Measurements from ENCODE around the gene N4BP2. TPM values are rescaled to one million over a fixed set of nuclear protein-coding genes. Genes with fewer than 3 reads are reported as not detected.
"Not testable (repeated sequence)": the region's sequence is repeated elsewhere in the genome, so short reads cannot be mapped to it uniquely, and the experiment has no call there.

Gene N4BP2
- total and polyA plus RNA-seq, 2 experiments from 2014 or later: 11.2 to 28.8 TPM

DNA sequence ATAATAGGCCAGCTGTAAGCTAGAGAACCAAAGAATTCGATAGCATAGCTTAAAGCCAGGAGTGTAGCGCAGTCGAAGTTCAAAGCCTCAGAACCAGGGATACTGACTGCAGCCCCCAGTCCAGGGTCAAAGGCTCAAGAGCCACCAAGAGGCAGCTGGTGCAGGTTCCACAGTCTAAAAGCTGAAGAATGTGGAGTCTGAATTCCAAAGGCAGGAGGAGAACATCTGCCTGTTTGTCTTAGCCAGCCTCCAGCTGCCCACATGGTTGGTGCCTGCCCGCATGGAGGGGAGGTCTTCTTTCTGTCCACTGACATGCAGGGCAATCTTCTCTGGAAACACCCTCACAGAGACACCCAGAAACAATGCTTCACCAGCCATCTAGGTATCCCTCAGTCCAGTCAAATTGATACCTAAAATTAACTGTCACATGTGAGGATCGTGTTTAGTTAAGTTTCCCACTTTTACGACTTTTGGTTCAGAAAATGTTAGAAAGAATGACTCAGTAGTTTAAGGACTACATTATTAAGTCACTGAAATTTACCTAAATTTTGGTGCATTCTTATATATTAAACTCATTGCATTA lies 87.4 kb downstream of the N4BP2 start:
- H3K9me3 ChIP-seq (ENCODE audit: low read depth): no peaks in the 10 kb centered on the region
- H3K36me3 ChIP-seq (replicated peaks; ENCODE audit: insufficient read depth, low read depth): no peaks in the 10 kb centered on the region
- TF ChIP-seq EZH2phosphoT487 (IDR thresholded peaks at IDR 0.05; ENCODE audit: low read depth, severe bottlenecking, unreplicated experiment): no peak
- no peak for TF ChIP-seq EZH2 (IDR thresholded peaks at IDR 0.05; ENCODE audit: borderline replicate concordance)
- TF ChIP-seq, protein P1, sequence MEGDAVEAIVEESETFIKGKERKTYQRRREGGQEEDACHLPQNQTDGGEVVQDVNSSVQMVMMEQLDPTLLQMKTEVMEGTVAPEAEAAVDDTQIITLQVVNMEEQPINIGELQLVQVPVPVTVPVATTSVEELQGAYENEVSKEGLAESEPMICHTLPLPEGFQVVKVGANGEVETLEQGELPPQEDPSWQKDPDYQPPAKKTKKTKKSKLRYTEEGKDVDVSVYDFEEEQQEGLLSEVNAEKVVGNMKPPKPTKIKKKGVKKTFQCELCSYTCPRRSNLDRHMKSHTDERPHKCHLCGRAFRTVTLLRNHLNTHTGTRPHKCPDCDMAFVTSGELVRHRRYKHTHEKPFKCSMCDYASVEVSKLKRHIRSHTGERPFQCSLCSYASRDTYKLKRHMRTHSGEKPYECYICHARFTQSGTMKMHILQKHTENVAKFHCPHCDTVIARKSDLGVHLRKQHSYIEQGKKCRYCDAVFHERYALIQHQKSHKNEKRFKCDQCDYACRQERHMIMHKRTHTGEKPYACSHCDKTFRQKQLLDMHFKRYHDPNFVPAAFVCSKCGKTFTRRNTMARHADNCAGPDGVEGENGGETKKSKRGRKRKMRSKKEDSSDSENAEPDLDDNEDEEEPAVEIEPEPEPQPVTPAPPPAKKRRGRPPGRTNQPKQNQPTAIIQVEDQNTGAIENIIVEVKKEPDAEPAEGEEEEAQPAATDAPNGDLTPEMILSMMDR (IDR thresholded peaks at IDR 0.05; ENCODE audit: poor library complexity): no peak
- H3K27ac ChIP-seq: no peak overlapping the region
- H3K9me2 ChIP-seq (replicated peaks; ENCODE audit: insufficient read depth): no peaks in the 10 kb centered on the region
- H3K4me1 ChIP-seq (ENCODE audit: insufficient read depth): no peaks in the 10 kb centered on the region
- 91% methylated on average over 6 of the region's 6 CpGs for WGBS (ENCODE audit: low lambda C conversion rate, missing lambda C conversion rate)
- no peak overlapping the region for H2AFZ ChIP-seq
- H3K79me2 ChIP-seq: no peaks in the 10 kb centered on the region
- H4K20me1 ChIP-seq (ENCODE audit: insufficient read depth, poor library complexity, severe bottlenecking): no peaks in the 10 kb centered on the region
- H3K4me2 ChIP-seq: no peak overlapping the region
- no peak overlapping the region for H3K4me3 ChIP-seq
- H3K27me3 ChIP-seq: no peaks in the 10 kb centered on the region
- no peak for DNase-seq (ENCODE audit: low spot score)

- Histone ChIP-seq H3K36me3 (replicated peaks; ENCODE audit: insufficient read depth, low read depth) (no peaks in the 10 kb centered on the region), H3K4me3 (no peak overlapping the region), H3K79me2 (no peaks in the 10 kb centered on the region), H3K4me1 (ENCODE audit: insufficient read depth) (no peaks in the 10 kb centered on the region), H3K9me2 (replicated peaks; ENCODE audit: insufficient read depth) (no peaks in the 10 kb centered on the region), H2AFZ (no peak overlapping the region), H3K27me3 (no peaks in the 10 kb centered on the region), H3K9me3 (ENCODE audit: low read depth) (no peaks in the 10 kb centered on the region), H3K4me2 (no peak overlapping the region), H4K20me1 (ENCODE audit: insufficient read depth, poor library complexity, severe bottlenecking) (no peaks in the 10 kb centered on the region), H3K27ac (no peak overlapping the region)
- TF ChIP-seq EZH2phosphoT487 (IDR thresholded peaks at IDR 0.05; ENCODE audit: low read depth, severe bottlenecking, unreplicated experiment): no peak
- no peak for TF ChIP-seq EZH2 (IDR thresholded peaks at IDR 0.05; ENCODE audit: borderline replicate concordance)
- TF ChIP-seq, protein P1 (IDR thresholded peaks at IDR 0.05; ENCODE audit: poor library complexity): no peak
- 68% methylated on average over 2 of the region's 2 CpGs for WGBS (ENCODE audit: low lambda C conversion rate, missing lambda C conversion rate)
- DNase-seq (ENCODE audit: low spot score): no peak
Measured at GRCh38 chr4:40144716-40145115, 88.1 kb downstream of the N4BP2 start.

GRCh38 chr4:40147490-40147889 lies 90.8 kb downstream of the N4BP2 start:
- 100% methylated on average over 8 of the region's 31 CpGs for WGBS (ENCODE audit: low lambda C conversion rate, missing lambda C conversion rate)
- not testable (repeated sequence) for H3K27ac ChIP-seq; H3K9me2 ChIP-seq (replicated peaks; ENCODE audit: insufficient read depth); DNase-seq (ENCODE audit: low spot score); H3K4me1 ChIP-seq (ENCODE audit: insufficient read depth); H2AFZ ChIP-seq; H3K9me3 ChIP-seq (ENCODE audit: low read depth); H3K27me3 ChIP-seq; H3K4me2 ChIP-seq; H3K4me3 ChIP-seq; H4K20me1 ChIP-seq (ENCODE audit: insufficient read depth, poor library complexity, severe bottlenecking); H3K36me3 ChIP-seq (replicated peaks; ENCODE audit: insufficient read depth, low read depth); H3K79me2 ChIP-seq

DNA sequence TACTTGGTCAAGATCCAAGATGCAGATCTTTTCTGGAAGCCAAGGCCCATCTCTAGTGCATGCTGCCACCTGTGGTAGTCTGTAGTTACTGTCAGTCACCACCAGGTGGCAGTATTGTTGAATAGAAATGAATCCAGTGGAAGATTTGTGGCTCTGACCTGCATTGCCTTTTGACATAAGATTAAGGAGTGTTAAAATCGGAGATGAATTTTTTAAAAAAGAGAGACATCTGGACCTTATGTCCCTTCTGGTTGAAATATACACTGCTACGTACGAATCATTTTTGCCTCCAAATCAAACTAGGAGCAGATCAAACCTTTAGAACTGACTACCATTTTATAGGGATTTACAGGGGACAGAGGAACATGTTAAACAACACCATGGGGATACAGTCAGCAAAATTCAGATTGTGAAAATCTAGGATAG lies 93.3 kb downstream of the N4BP2 start:
- no peak overlapping the region for H3K4me3 ChIP-seq
- H3K79me2 ChIP-seq: no peaks in the 10 kb centered on the region
- no peak overlapping the region for H3K4me2 ChIP-seq
- peak overlapping the region; percentile 28 for H3K27ac ChIP-seq
- no peaks in the 10 kb centered on the region for H3K4me1 ChIP-seq (ENCODE audit: insufficient read depth)
- H3K9me2 ChIP-seq (replicated peaks; ENCODE audit: insufficient read depth): no peaks in the 10 kb centered on the region
- WGBS (ENCODE audit: low lambda C conversion rate, missing lambda C conversion rate): 95% methylated on average over 3 of the region's 3 CpGs
- no peaks in the 10 kb centered on the region for H4K20me1 ChIP-seq (ENCODE audit: insufficient read depth, poor library complexity, severe bottlenecking)
- no peaks in the 10 kb centered on the region for H3K27me3 ChIP-seq
- H2AFZ ChIP-seq: no peak overlapping the region
- H3K9me3 ChIP-seq (ENCODE audit: low read depth): no peaks in the 10 kb centered on the region
- H3K36me3 ChIP-seq (replicated peaks; ENCODE audit: insufficient read depth, low read depth): no peaks in the 10 kb centered on the region
- TF ChIP-seq, protein P1 (IDR thresholded peaks at IDR 0.05; ENCODE audit: poor library complexity): peak; percentile 71
- no peak for TF ChIP-seq EZH2 (IDR thresholded peaks at IDR 0.05; ENCODE audit: borderline replicate concordance)
- peak; percentile 79 for DNase-seq (ENCODE audit: low spot score)

Data from hepatocyte (in vitro differentiated cells).